Loucy (cell line): ENCODE measurements around the gene TPO.

Experiments
- CTCF ChIP-seq: fragments of 200-600 bp; sonication (generic); conservative IDR thresholded peaks from 2 replicates; pipeline ENCODE4 v1.5.1; 2014; ENCODE audit warnings: mild to moderate bottlenecking, antibody characterized with exemption, low read length
- EZH2phosphoT487 ChIP-seq: fragments of 200-600 bp; IDR thresholded peaks from 2 replicates; pipeline ENCODE4 v1.6.1; 2018; ENCODE audit warnings: antibody characterized with exemption, mild to moderate bottlenecking, moderate library complexity, borderline replicate concordance

- TF ChIP-seq CTCF = no peak
- TF ChIP-seq EZH2phosphoT487 = no peak
Observed at GRCh38 chr2:1394709-1395408, 18.4 kb upstream of the TPO start.
